Endothelial cell of umbilical vein (primary cell): Measurements from ENCODE around the gene COL8A1. TPM values are rescaled to one million over a fixed set of nuclear protein-coding genes. Genes with fewer than 3 reads are reported as not detected.

Experiments
- BruUV-seq: library from RNA; stranded (reverse); fragments of 400-500 nt; replicated peaks from 2 replicates; lab custom pipeline; 2021; lab: Mats Ljungman, UMichigan
- CTCF ChIA-PET: fragments of 300-600, 350-600 bp; sonication (Branson Sonifier 250); formaldehyde crosslinking; loops from one replicate; lab custom pipeline; 2021; ENCODE audit warnings: antibody characterized with exemption, inconsistent platforms; lab: Charles Lee
- POLR2A ChIA-PET: fragments of 300-600, 350-600 bp; sonication (Branson Sonifier 250); formaldehyde crosslinking; loops from one replicate; lab custom pipeline; 2021; ENCODE audit warnings: antibody characterized with exemption, inconsistent platforms; lab: Charles Lee
- DNase-seq: peaks from one replicate; pipeline ENCODE4 v3.0.0-alpha.2; 2011; ENCODE audit warnings: low read depth, low spot score
- FAIRE-seq: peaks from 2 replicates; lab custom pipeline; 2011; peaks lifted over from hg19 to GRCh38; lab: Jason Lieb, UNC
- H2AFZ ChIP-seq: 2 replicates; pipeline ENCODE4 v1.6.0; 2012; ENCODE audit warnings: low read depth, low read length, control low read depth, inconsistent platforms
- H3K27ac ChIP-seq: 2 replicates; pipeline ENCODE4 v1.5.1; 2011; ENCODE audit warnings: low read depth, mild to moderate bottlenecking, control low read depth, low read length, moderate library complexity; ENCODE audit not compliant: insufficient read depth
- H3K27me3 ChIP-seq, 2 experiments: 2 replicates each; pipeline versions ENCODE4 v1.6.0 to v1.6.1; 2011; ENCODE audit warnings: low read length in 2 of 2, mixed read lengths in 1 of 2; ENCODE audit not compliant: control insufficient read depth in 2 of 2, insufficient read depth in 2 of 2
- H3K36me3 ChIP-seq, 2 experiments: 2 replicates in 1 of 2; 3 replicates in 1 of 2; pipeline ENCODE4 v1.5.1; 2011; ENCODE audit warnings: low read length in 2 of 2, mild to moderate bottlenecking in 1 of 2, moderate library complexity in 1 of 2; ENCODE audit not compliant: control insufficient read depth in 2 of 2, insufficient read depth in 2 of 2; ENCODE audit errors: extremely low read depth in 1 of 2
- H3K4me1 ChIP-seq: 3 replicates; pipeline ENCODE4 v1.5.1; 2011; ENCODE audit warnings: mild to moderate bottlenecking, low read length; ENCODE audit not compliant: control insufficient read depth, insufficient read depth; ENCODE audit errors: extremely low read depth
- H3K4me2 ChIP-seq: 2 replicates; pipeline ENCODE4 v1.6.1; 2011; ENCODE audit warnings: low read length, control low read depth, mixed read lengths; ENCODE audit not compliant: insufficient read depth
- H3K4me3 ChIP-seq, 3 experiments: fragments of 200-600 bp in 1 of 3; sonication (generic), shearing (Covaris generic) in 1 of 3; replicated peaks in 1 of 3; 2 replicates each; pipeline ENCODE4 v1.5.1; 2011 to 2016; ENCODE audit warnings: control low read depth in 3 of 3, low read length in 3 of 3, mild to moderate bottlenecking in 2 of 3, inconsistent platforms in 1 of 3, low read depth in 1 of 3, moderate library complexity in 1 of 3; ENCODE audit not compliant: insufficient read depth in 1 of 3
- H3K79me2 ChIP-seq: 2 replicates; pipeline ENCODE4 v1.6.0; 2012; ENCODE audit warnings: low read length, inconsistent platforms; ENCODE audit not compliant: control insufficient read depth, insufficient read depth
- H3K9ac ChIP-seq: replicated peaks from 2 replicates; pipeline ENCODE3; 2011; ENCODE audit warnings: low read length, control low read depth; ENCODE audit not compliant: insufficient read depth; ENCODE audit errors: extremely low read depth
- H3K9me1 ChIP-seq: replicated peaks from 3 replicates; pipeline ENCODE4 v1.6.0; 2011; ENCODE audit warnings: mild to moderate bottlenecking, low read length; ENCODE audit not compliant: control insufficient read depth, insufficient read depth; ENCODE audit errors: extremely low read depth
- H3K9me3 ChIP-seq: replicated peaks from 2 replicates; pipeline ENCODE4 v1.5.1; 2012; ENCODE audit warnings: low read length, inconsistent platforms; ENCODE audit not compliant: control insufficient read depth, insufficient read depth
- H4K20me1 ChIP-seq: replicated peaks from 2 replicates; pipeline ENCODE3; 2011; ENCODE audit warnings: mild to moderate bottlenecking, low read length; ENCODE audit not compliant: control insufficient read depth, insufficient read depth; ENCODE audit errors: extremely low read depth
- CTCF ChIP-seq, 2 donors: IDR thresholded peaks; 1 replicate in 1 of 2; 2 replicates in 1 of 2; pipeline ENCODE4 v1.5.1; 2011; ENCODE audit warnings: low read length in 2 of 2, mild to moderate bottlenecking in 2 of 2, moderate library complexity in 2 of 2, control low read depth in 1 of 2, inconsistent platforms in 1 of 2, low read depth in 1 of 2; ENCODE audit not compliant: insufficient read depth in 1 of 2; ENCODE audit errors: extremely low read depth in 1 of 2
- EZH2 ChIP-seq: IDR thresholded peaks from 2 replicates; pipeline ENCODE4 v1.6.1; 2012; ENCODE audit warnings: borderline replicate concordance, low read depth, mild to moderate bottlenecking, moderate library complexity, low read length, inconsistent platforms; ENCODE audit not compliant: severe bottlenecking
- FOS ChIP-seq: IDR thresholded peaks from 2 replicates; pipeline ENCODE4 v1.6.1; 2011; ENCODE audit warnings: mild to moderate bottlenecking, low read length, moderate library complexity, borderline replicate concordance; ENCODE audit not compliant: insufficient read depth
- GATA2 ChIP-seq: IDR thresholded peaks from 2 replicates; pipeline ENCODE4 v1.7.0; 2011; ENCODE audit warnings: low read depth, mild to moderate bottlenecking, moderate library complexity, mixed read lengths, low read length; ENCODE audit not compliant: insufficient read length, insufficient read depth
- JUN ChIP-seq: IDR thresholded peaks from 2 replicates; pipeline ENCODE4 v1.6.1; 2011; ENCODE audit warnings: borderline replicate concordance, low read depth; ENCODE audit not compliant: insufficient read length, insufficient read depth
- MAX ChIP-seq: IDR thresholded peaks from 2 replicates; pipeline ENCODE4 v1.6.1; 2011; ENCODE audit not compliant: insufficient read depth, insufficient read length
- MYC ChIP-seq: IDR thresholded peaks from one replicate; pipeline ENCODE4 v1.6.1; 2011; ENCODE audit warnings: mild to moderate bottlenecking, low read depth, low read length
- POLR2A ChIP-seq: IDR thresholded peaks from 2 replicates; pipeline ENCODE4 v1.6.1; 2012; ENCODE audit warnings: low read depth, mild to moderate bottlenecking, control low read depth, low read length
- POLR2AphosphoS5 ChIP-seq: IDR thresholded peaks from 2 replicates; pipeline ENCODE4 v1.6.1; 2012; ENCODE audit warnings: low read depth, mild to moderate bottlenecking, control low read depth, low read length, moderate library complexity; ENCODE audit not compliant: insufficient read depth
- dilution Hi-C: fragments of 300-500 bp; cut with MboI; formaldehyde crosslinking; loops from one replicate; pipeline ENCODE4 v1.15.0; 2019; ENCODE audit warnings: low sequenced_read_pairs; ENCODE audit not compliant: extremely low pct_ligation_motif_present
- intact Hi-C: fragments of 100-400 bp; cut with micrococcal nuclease; formaldehyde crosslinking; loops from one replicate; pipeline ENCODE4 v1.10.0; 2022
- polyA plus RNA-seq, 4 experiments: library from polyadenylated mRNA; depleted of rRNA in 3 of 4; stranded (reverse) in 3 of 4; unstranded in 1 of 4; fragments of >200 nt; gene quantifications; 2 replicates each; pipeline versions ENCODE4 v1.2.1 to v1.2.3, GENCODE V29; 2011 to 2012; ENCODE audit warnings: missing spikeins in 1 of 4
- total RNA-seq: library from RNA; stranded (reverse); gene quantifications from 2 replicates; pipeline ENCODE4 v1.2.3, GENCODE V29; 2021

COL8A1 gene
- total and polyA plus RNA-seq, 2 donors (not counting 3 experiments of a cell fraction or from before 2014, with no cell fraction given) = 358 to 634 TPM

GRCh38 chr3:99669879-99670555 is 31.6 kb downstream of the COL8A1 start:
- Histone ChIP-seq H4K20me1 (no peaks in the 10 kb centered on the region), H3K79me2 (peaks cover 73% of the 10 kb centered on the region), H3K4me2 (no peak overlapping the region), H3K9me3 (no peaks in the 10 kb centered on the region), H3K36me3 (peaks cover 0 to 2% of the 10 kb centered on the region in 2 experiments), H3K9me1 (no peaks in the 10 kb centered on the region), H2AFZ (no peak overlapping the region), H3K4me3 (no peak overlapping the region), H3K4me1 (peaks cover 48% of the 10 kb centered on the region), H3K27ac (peak overlapping the region; percentile 12), H3K9ac (no peak overlapping the region), H3K27me3 (no peaks in the 10 kb centered on the region)
- BruUV-seq = no TSS peak
- no peak for FAIRE-seq
- intact Hi-C loops (no loop called here), dilution Hi-C loops (no loop called here)
- ChIA-PET CTCF (interaction anchor here (1.5 kb wide), 1 partner anchor 13 kb away, joined by 4 read pairs; no protein-coding TSS in a partner anchor), POLR2A (interaction anchor here (0.5 kb wide), 1 partner anchor 32 kb away, joined by 6 read pairs; the partner anchor contains the start of gene COL8A1)
- TF ChIP-seq JUN (peak; percentile 55), MYC (no peak), POLR2AphosphoS5 (no peak)
- DNase-seq = peak; percentile 55

GRCh38 chr3:99670556-99670950 is 32.2 kb downstream of the COL8A1 start:
- H4K20me1 ChIP-seq = no peaks in the 10 kb centered on the region
- H3K4me3 ChIP-seq = no peak overlapping the region
- H3K9me1 ChIP-seq = no peaks in the 10 kb centered on the region
- CTCF ChIA-PET = interaction anchor here (1.5 kb wide), 1 partner anchor 12 kb away, joined by 4 read pairs; no protein-coding TSS in a partner anchor
- no peaks in the 10 kb centered on the region for H3K9me3 ChIP-seq
- H3K79me2 ChIP-seq = peaks cover 73% of the 10 kb centered on the region
- no peaks in the 10 kb centered on the region for H3K27me3 ChIP-seq
- peaks cover 0 to 5% of the 10 kb centered on the region in 2 experiments for H3K36me3 ChIP-seq
- H3K27ac ChIP-seq = peak overlapping the region; percentile 28
- no peak for TF ChIP-seq POLR2A
- TF ChIP-seq JUN = no peak
- TF ChIP-seq MYC = no peak
- TF ChIP-seq GATA2 = no peak
- no peak for TF ChIP-seq FOS
- no peak for TF ChIP-seq EZH2
- no peak for TF ChIP-seq CTCF (IDR thresholded peaks at IDR 0.05; ENCODE audit: extremely low read depth in 1 of 2, insufficient read depth in 1 of 2, low read depth in 1 of 2, low read length in 2 of 2)
- TF ChIP-seq MAX = no peak
- TF ChIP-seq POLR2AphosphoS5 = no peak
- DNase-seq = peak; percentile 64
- dilution Hi-C loops = no loop called here
- POLR2A ChIA-PET = no interaction called here
- intact Hi-C loops = no loop called here
- no peak overlapping the region for H3K4me2 ChIP-seq
- no TSS peak for BruUV-seq
- H2AFZ ChIP-seq = no peak overlapping the region
- H3K9ac ChIP-seq = no peak overlapping the region
- FAIRE-seq = peak; percentile 37
- H3K4me1 ChIP-seq = peaks cover 48% of the 10 kb centered on the region
